HG03139 (cell line): ENCODE results near the gene B3GALT6.
"Not testable (repeated sequence)": the region's sequence is repeated elsewhere in the genome, so short reads cannot be mapped to it uniquely, and the experiment has no call there.

ENCODE experiments used
- ATAC-seq: cut with Tn5 transposase; IDR thresholded peaks from one replicate; pipeline ENCODE4 v1.9.1; 2021; ENCODE audit not compliant: unreplicated experiment

Gene B3GALT6

DNA sequence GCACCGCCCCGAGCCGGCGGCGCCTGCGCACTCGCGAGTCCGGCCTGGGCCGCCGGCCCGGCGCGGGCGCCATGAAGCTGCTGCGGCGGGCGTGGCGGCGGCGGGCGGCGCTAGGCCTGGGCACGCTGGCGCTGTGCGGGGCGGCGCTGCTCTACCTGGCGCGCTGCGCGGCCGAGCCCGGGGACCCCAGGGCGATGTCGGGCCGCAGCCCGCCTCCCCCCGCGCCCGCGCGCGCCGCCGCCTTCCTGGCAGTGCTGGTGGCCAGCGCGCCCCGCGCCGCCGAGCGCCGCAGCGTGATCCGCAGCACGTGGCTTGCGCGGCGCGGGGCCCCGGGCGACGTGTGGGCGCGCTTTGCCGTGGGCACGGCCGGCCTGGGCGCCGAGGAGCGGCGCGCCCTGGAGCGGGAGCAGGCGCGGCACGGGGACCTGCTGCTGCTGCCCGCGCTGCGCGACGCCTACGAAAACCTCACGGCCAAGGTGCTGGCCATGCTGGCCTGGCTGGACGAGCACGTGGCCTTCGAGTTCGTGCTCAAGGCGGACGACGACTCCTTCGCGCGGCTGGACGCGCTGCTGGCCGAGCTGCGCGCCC, at the start of gene B3GALT6:
Gene B3GALT6, plus strand, starts transcription at position 30 of the 588 bp plus-strand sequence. Its CDS starts 42 bp downstream, at position 72.
- ATAC-seq = no peak

GRCh38 chr1:1182491-1183220, 49.4 kb upstream of the B3GALT6 start:
- ATAC-seq = no peak

DNA sequence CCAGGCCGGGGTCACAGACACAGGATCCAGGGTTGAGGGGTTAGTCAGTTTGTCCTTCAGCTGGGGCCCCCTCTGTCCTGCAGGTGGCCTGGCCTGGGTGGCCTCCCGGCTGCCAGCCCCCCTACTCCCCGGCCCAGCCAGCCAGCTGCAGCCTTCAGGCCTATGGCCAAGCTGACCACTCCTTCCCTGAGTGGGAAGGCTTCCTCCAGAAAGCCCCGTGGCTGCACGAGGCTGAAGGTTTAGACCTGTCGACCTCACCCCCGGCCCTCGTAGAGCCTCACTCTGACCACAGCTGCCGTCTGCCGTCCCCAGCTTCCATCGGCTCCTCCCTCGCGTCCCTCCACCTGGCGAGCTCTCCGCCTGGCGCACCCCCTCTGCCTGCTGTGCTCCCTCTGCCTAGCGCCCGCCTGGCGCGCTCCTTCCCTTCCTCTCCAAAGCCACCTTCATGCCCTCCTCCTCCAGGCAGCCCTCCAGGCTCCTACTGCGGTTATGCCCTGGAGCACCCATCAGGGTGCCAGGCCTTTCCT, 48.8 kb upstream of the B3GALT6 start:
- ATAC-seq = no peak

DNA sequence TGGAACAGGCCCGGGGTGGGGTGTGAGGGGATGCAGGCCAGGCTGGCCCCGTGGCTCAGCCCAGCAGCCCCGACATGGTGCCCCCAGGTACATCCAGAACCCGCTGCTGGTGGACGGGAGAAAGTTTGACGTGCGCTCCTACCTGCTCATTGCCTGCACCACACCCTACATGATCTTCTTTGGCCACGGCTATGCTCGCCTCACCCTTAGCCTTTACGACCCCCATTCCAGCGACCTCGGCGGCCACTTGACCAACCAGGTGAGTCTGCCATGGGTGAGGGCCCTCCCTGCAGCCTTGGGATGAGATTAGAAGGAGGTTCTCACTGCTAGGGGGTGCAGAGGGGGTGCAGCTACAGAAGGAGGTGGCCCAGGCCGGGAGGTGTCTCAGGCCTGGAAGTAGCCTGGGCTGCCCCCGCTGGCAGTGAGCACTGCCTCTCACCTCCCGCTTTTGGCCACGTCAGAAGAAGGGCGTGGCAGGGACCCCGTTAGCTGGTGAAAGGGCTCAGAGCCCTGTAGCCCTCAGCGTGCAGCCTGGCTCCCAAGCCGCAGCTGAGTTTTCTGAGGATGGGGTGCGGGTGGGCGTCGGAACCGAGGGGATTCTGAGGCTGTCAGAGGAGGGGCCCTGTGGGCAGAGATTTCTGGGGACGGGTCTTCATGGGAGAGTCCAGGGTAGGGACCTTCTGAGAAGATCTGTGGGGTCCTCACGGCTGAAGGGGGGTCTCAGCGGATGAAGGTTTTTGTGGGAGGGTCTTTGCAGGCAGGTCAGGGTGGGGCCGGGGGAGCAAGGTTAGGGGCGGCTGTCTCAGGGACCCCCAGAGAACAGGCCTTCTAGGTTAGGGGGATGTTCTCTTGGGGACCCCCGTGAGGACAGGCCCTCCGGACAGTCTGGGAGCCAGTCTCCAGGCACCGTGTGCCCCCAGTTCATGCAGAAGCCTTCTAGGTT, 47.9 kb upstream of the B3GALT6 start:
- no peak for ATAC-seq

- ATAC-seq = no peak
Measured at GRCh38 chr1:1185101-1185765, 46.8 kb upstream of the B3GALT6 start.

DNA sequence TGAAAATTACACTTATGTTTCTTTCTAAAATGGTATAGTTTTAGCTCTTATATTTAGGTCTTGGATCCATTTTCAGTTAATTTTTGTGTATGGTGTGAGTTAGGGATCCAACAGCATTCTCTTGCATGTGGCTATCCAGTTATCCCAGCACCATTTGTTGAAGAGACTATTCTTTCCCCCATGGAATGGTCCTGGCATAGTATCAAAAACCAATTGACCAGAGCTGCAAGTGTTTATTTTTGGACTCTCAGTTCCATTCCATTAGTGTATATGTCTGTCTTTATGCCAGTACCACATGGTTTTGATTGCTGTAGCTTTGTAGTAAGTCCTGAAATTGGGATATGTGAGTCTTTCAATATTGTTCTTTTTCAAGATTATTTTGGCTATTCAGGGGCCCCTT, 44.1 kb upstream of the B3GALT6 start:
- ATAC-seq = no peak

DNA sequence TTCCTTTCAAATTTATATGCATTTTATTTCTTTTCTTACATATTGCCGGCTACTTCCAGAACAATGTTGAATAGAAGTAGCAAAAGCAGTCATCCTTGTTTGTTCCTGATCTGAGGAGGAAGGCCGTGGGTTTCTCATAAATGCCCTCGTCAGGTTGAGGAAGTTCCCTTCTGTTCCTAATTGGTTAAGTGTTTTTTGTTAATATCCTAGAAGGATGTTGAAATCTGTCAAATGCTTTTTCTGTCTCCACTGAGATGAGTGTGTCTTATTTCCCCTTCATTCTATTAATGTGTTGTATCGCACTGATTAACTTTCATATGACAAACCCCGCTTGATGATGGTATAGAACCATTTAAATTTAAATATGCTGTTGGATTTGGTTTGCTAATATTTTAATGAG, 42.9 kb upstream of the B3GALT6 start:
- no peak for ATAC-seq

DNA sequence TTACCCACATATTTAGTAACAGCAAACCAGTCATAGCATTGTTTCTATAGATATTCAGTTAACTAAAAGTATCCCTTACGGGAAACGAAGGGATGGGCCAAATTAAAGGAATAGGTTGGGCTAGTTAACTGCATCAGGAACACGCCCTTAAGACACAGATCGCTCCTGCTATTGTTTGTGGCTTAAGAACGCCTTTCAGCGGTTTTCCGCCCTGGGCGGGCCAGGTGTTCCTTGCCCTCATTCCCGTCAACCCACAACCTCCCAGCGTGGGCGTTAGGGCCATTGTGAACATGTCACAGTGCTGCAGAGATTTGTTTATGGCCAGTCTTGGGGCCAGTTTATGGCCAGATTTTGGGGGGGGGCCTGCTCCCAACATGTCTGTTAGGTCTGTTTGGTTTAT, 40.3 kb upstream of the B3GALT6 start:
- no peak for ATAC-seq

DNA sequence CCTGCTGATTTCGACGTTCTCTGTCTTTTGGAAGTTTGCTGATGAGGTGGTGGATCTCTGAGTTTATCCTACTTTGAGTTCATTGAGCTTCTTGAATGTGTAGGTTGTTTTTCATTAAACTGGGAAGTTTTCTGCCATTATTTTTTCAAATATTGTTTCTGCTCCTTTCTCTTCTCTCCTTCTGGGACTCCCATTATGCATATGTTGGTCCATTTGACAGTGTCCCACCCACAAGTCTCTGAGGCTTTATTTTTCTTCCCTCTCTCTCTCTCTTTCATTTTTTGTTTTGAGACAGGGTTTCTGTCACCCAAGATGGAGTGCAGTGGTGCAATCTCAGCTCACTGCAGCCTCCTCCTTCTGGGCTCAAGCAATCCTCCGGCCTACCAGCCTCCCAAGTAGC, 37.3 kb upstream of the B3GALT6 start:
- no peak for ATAC-seq

- not testable (repeated sequence) for ATAC-seq
Measured at GRCh38 chr1:1195726-1196125, 36.3 kb upstream of the B3GALT6 start.

DNA sequence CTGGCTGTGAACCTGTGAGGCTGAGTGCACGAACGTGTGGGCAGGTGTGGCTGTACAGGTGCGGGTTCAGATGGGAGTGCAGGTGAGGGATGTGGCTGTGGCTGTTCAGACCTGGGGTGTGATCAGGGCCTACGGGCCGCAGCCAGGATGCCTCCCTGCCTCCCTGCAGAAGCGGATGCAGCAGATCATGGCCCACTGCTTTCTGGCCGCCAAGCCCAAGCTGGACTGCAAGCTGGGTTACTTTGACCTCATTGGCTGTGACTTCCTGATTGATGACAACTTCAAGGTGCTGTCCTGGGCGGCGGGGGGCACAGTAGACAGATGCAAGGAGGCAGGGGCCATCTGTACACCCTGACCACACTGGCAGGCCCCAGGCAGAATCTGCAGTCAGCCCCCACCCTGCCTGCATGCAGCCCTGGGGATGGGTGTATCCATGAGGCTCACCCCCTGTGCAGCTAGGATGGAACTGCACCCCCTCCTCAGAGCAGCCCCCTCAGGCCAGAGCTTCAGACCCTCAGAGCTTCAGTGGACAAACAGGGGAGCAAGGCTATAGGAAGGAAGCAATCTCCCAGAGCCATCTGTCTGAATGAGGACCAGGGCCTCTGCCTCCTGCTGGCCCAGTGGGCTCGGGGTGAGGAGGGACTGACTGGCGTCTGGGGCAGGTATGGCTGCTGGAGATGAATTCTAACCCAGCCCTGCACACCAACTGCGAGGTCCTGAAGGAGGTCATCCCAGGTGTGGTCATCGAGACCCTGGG, 35.4 kb upstream of the B3GALT6 start:
- ATAC-seq = no peak

DNA sequence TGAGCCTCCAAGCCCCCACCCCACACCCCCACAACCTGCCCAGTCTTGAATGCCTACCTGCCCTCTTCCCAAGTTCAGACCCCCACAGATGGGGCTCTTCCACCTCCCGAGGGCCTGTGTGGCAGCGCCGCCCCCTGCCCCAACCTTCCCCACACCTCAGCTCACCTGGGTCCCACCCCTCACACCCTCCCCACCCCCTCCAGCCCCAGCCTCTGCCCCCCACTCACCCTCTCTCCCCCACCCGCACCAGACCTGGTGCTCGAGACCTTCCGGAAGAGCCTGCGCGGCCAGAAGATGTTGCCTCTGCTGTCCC, 34.9 kb upstream of the B3GALT6 start:
- ATAC-seq = no peak

DNA sequence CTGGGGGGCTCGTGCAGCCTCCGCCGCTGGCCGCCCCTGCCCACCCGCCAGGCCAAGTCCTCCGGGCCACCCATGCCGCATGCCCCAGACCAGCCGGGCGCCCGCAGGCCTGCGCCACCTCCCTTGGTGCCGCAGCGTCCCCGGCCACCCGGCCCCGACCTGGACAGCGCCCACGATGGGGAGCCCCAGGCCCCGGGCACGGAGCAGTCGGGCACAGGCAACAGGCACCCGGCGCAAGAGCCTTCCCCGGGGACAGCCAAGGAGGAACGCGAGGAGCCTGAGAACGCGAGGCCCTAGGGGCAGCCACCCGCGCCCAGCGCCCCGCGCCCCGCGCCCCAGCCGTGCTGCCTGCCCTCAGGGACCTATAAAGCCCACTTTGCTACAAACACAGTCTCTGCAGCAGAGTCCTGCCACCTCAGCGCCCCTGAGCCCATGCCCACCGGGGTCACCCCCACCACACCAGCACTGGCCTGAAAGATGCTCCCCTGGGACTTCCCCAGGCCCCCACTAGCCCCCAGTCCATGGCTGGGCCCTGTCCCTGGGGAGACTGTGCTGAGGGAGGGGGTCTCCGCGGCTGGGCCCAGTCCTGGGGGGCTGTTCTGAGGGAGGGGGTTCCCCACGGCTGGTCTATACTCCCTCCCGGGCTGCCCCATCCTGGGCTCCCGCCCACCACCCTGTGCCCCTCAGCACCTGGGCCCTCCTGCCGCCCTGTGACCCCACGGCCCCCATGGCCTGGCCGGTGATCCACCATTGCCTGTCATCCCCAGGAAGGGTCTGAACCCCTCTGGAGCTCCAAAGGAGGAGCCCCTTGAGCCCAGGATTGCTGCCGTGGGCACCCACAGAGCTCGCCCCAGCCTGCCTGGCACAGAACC, 34.2 kb upstream of the B3GALT6 start:
- ATAC-seq = no peak

GRCh38 chr1:1198423-1199140, 33.5 kb upstream of the B3GALT6 start:
- no peak for ATAC-seq

DNA sequence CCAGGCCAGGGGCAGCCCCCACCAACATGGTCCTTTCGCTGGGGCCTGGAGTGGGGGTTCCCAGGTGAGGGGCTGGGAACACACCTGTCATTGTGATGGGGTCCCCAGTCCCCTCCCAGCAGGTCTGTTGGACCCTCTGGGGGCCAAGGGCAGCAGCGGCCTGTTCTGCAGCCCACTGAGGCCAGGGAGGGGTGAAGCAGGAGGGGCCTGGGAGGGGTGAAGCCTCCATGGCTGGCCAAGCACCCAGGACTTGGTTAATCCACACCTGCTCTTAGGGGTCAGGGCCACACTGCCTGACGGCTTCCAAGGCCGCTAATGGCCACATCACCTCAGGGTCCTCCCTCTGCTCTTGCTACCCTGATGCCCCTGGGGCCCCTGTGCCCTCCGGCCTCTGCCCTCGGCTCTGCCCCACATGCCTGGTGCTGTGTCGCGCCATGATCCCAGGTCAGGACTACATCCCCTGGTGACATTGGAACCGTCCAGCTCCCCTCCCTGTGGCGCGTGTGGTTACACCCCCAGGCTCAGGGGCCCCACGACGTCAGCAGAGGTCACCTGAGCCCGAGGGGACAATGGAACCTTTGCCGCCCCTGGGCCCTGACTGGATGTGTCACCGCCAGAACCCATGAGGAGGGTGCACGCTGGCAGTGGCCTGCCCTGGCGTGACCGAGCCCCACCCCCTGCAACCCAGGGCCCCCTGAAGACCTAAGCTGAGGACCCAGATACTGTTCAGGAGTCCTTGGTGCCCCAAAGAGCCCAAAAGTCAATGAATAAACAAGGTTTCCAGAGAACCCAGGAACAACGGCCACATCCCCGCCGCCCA, 32.7 kb upstream of the B3GALT6 start:
- no peak for ATAC-seq

DNA sequence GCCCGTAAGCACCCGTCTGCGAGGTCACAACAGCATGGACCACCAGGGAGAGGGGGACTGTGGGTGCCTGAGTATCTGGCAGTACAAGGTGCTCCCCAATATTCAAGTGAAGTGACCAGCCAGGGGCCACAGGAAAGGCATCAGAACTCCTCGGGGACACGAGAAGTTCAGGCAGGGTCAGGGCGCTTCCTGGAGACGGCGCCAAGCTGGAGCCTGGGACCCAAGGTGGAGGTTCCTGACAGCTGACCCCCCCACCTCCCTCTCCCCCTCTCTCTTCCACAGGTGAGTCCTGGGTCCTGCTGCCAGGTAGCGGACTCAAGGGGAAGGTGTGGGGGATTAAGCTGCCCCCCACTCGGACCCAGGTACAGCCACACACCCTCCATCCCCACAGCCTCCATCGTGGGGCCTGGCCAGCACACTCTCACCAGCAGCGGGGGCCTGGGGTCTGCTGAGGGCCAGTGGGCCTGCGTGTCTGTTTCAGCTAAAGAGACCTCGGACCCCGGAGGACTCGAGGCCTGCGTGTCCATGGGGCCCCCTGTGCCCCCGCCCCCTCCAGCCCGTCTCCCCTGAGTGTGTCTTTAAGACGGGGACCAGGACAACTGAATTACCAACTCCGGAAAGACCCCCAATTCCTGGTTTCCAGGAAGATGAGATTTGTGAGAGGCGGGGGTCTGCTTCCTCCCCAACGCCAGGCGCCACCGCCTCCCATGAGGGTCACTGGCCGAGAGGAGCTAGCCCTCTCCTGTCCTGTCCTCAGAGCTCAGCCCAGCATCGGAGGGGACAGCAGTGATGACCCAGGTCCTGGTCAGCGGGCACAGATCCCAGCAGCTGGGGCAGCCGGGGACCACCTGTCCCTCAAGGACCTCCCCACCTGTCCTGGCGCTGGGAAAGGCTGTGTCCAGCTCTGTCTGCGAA, 31.8 kb upstream of the B3GALT6 start:
- no peak for ATAC-seq
